ENCODE results near the gene CETP. TPM values are rescaled to one million over a fixed set of nuclear protein-coding genes. Genes with fewer than 3 reads are reported as not detected.

Gene CETP
- total RNA-seq, 1 donor from 2014 or later, result not detected

DNA sequence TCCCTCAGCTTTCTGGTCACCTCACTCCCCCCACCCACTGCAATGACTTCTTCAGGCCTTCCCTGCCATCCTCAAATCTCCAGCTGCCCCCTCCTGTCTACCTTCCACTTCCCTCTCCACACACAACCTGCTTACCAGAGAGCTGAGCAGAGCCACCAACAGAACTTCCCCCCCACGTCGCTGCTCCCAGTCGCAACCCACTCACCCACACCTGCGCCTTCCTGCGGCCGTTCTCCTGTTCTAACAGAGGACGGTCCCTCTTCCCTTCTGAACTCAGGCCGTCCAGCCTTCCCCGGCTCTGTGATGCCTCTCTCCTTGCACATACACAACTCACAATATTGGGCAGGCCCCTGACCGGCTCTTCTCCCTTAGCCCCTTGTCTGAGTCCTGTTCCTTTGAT is 14.0 kb downstream of the CETP start:
- DNase-seq (ENCODE audit: low read depth), result no peak
- H3K4me3 ChIP-seq (ENCODE audit: low read depth, low read length), result no peak overlapping the region
- TF ChIP-seq, protein P1, sequence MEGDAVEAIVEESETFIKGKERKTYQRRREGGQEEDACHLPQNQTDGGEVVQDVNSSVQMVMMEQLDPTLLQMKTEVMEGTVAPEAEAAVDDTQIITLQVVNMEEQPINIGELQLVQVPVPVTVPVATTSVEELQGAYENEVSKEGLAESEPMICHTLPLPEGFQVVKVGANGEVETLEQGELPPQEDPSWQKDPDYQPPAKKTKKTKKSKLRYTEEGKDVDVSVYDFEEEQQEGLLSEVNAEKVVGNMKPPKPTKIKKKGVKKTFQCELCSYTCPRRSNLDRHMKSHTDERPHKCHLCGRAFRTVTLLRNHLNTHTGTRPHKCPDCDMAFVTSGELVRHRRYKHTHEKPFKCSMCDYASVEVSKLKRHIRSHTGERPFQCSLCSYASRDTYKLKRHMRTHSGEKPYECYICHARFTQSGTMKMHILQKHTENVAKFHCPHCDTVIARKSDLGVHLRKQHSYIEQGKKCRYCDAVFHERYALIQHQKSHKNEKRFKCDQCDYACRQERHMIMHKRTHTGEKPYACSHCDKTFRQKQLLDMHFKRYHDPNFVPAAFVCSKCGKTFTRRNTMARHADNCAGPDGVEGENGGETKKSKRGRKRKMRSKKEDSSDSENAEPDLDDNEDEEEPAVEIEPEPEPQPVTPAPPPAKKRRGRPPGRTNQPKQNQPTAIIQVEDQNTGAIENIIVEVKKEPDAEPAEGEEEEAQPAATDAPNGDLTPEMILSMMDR (conservative IDR thresholded peaks at IDR 0.05; ENCODE audit: low read depth, low read length), result no peak

DNA sequence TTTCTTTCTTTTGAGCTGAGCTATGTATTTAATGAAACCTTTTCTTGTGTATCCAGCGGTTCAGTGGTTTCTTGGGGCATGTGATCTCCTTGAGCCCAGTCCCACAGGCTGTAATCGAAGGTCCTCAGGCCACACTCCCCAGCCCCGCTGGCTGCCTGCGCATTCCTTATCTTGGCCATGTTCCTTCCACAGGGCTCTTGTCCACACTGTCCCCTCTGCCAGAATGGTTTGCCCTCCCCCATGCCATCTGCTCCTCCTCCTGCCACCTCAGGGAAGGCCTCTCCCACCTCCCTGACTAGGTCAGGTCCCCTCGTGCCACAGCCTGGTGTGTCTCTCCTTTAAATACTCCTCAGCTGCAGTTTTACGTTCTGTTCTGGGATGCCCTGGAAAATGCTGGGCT is 15.5 kb downstream of the CETP start:
- TF ChIP-seq, protein P1 (conservative IDR thresholded peaks at IDR 0.05; ENCODE audit: low read depth, low read length), result no peak
- no peak overlapping the region for H3K4me3 ChIP-seq (ENCODE audit: low read depth, low read length)
- no peak for DNase-seq (ENCODE audit: low read depth)

DNA sequence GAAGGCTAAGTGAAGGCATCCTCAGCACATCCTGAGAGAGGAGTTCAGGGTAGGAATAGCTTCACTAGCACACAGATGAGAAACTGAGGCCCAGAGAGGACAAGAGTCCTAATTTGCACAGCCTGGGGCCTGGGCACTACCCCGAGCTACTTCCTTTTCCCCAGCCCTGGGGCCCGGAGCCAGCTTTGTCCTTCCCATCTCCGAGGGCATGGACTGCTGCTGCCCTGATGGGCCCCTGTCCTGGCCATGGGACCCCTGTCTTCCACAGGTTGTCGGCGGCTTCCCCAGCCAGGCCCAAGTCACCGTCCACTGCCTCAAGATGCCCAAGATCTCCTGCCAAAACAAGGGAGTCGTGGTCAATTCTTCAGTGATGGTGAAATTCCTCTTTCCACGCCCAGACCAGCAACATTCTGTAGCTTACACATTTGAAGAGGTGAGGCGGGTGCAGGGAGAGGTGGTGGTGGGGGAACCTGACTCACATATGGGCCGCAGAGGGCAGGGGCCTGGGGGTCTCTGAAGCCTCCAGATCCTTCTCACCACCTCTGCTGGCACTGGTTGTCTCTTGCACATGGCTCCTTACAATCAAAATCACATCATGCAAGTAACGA is 16.2 kb downstream of the CETP start:
- TF ChIP-seq, protein P1 (conservative IDR thresholded peaks at IDR 0.05; ENCODE audit: low read depth, low read length), result no peak
- H3K4me3 ChIP-seq (ENCODE audit: low read depth, low read length), result no peak overlapping the region
- DNase-seq (ENCODE audit: low read depth), result no peak

DNA sequence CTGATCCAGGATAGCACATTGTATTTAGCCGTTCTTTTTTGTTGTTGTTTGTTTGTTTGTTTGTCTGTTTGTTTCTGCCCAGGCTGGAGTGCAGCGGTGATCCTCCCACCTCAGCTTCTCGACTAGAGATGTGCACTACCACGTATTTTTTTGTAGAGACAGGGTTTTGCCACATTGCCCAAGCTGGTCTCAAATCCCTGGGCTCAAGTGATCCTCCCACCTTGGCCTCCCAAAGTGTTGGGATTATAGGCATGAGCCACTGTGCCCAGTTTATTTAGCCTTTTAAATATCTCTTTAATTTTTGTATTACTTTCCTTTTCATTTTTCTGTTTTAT is 18.4 kb downstream of the CETP start:
- DNase-seq (ENCODE audit: low read depth), result no peak
- TF ChIP-seq, protein P1 (conservative IDR thresholded peaks at IDR 0.05; ENCODE audit: low read depth, low read length), result no peak
- H3K4me3 ChIP-seq (ENCODE audit: low read depth, low read length), result no peak overlapping the region

DNA sequence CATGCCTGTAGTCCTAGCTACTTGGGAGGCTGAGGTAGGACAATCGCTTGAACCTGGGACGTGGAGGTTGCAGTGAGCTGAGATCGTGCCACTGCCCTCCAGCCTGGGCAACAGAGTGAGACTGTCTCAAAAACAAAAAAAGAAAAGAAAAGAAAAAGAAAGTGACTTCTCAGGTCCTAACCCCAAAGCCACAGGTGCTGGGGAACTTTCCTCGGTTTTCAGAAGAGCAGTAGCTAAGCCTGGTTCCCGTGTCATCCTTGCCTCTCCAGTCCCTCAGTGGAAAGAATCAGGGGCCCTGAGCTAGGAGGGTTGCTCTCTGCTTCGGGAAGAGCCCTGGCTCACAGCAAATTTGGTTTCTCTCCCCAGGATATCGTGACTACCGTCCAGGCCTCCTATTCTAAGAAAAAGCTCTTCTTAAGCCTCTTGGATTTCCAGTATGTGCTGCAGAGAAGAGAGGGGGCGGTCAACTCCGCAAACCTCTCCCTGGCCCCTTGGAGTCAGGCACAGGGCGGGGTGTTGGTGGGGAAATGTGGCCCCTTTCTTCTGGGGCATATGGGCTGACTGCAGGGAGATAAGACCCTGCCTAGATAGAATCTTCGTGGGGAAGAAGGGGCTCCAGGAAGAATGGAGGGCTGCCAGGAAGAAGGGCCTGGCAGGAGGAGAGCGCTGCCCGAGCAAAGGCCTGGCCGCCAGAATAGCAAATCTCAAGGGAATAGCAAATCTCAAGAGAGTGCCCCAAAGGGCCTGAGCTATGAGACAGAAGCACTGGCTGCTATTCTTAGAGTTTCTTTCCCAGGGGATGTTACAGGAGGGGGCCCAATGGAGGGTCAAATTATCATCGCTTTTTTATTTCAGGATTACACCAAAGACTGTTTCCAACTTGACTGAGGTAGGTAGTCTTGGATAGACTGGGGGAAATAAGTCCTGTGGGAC is 19.3 kb downstream of the CETP start:
- TF ChIP-seq, protein P1 (conservative IDR thresholded peaks at IDR 0.05; ENCODE audit: low read depth, low read length), result no peak

DNA sequence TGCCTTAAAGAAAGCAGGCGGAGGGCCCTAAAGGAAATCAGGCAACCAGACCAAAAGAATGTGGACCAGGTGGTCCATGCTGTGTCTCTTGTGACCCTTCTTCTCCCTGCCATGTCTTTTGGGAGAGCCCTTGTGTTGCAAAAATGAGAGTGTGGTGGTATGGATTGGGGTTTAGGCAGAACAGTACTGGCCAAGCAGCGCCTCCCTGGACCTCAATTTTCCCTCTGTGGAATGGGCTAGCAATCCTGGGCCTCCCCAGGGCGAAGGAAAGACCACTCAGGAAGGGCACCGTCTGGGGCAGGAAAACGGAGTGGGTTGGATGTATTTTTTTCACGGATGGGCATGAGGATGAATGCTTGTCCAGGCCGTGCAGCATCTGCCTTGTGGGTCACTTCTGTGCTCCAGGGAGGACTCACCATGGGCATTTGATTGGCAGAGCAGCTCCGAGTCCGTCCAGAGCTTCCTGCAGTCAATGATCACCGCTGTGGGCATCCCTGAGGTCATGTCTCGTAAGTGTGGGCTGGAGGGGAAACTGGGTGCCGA is 20.1 kb downstream of the CETP start:
- H3K4me3 ChIP-seq (ENCODE audit: low read depth, low read length), result no peak overlapping the region
- TF ChIP-seq, protein P1 (conservative IDR thresholded peaks at IDR 0.05; ENCODE audit: low read depth, low read length), result no peak
- no peak for DNase-seq (ENCODE audit: low read depth)

More for the DNA sequence above, 19.3 kb downstream of the CETP start:
- no peak for DNase-seq (ENCODE audit: low read depth)
- H3K4me3 ChIP-seq (ENCODE audit: low read depth, low read length), result no peak overlapping the region
